HepG2 (cell line): ENCODE results near the gene DNAJC5. TPM values are rescaled to one million over a fixed set of nuclear protein-coding genes. Genes with fewer than 3 reads are reported as not detected.

Source experiments
- FUBP1 ChIP-seq: sonication (generic); formaldehyde crosslinking; IDR thresholded peaks from 2 replicates; pipeline ENCODE4 v1.5.1; 2020; ENCODE audit warnings: missing genetic modification reagents, mild to moderate bottlenecking, borderline replicate concordance
- HIVEP1 ChIP-seq: sonication (generic); formaldehyde crosslinking; IDR thresholded peaks from 2 replicates; pipeline ENCODE4 v1.4.0; 2020; ENCODE audit warnings: mild to moderate bottlenecking, missing genetic modification reagents
- MAZ ChIP-seq, 2 experiments: sonication (generic) in 1 of 2; formaldehyde crosslinking in 1 of 2; IDR thresholded peaks; 2 replicates each; pipeline versions ENCODE4 v1.5.0 to v1.6.1; 2012 to 2020; ENCODE audit warnings: low read depth in 2 of 2, mild to moderate bottlenecking in 2 of 2, borderline replicate concordance in 1 of 2, improper control_type of control experiment in 1 of 2, low read length in 1 of 2, missing genetic modification reagents in 1 of 2, moderate library complexity in 1 of 2
- PHB2 ChIP-seq: fragments of 450-650 bp; IDR thresholded peaks from 2 replicates; pipeline ENCODE4 v1.6.1; 2018; ENCODE audit not compliant: partially characterized antibody
- TEAD3 ChIP-seq: optimal IDR thresholded peaks from 2 replicates; pipeline ENCODE3; 2016; ENCODE audit warnings: borderline replicate concordance
- ZBTB14 ChIP-seq: sonication (generic); formaldehyde crosslinking; IDR thresholded peaks from 2 replicates; pipeline ENCODE4 v1.4.0; 2020; ENCODE audit warnings: missing genetic modification reagents
- ZNF501 ChIP-seq: sonication (generic); formaldehyde crosslinking; IDR thresholded peaks from 2 replicates; pipeline ENCODE4 v1.5.1; 2020; ENCODE audit warnings: mild to moderate bottlenecking, moderate library complexity, missing genetic modification reagents
- ZNF547 ChIP-seq: sonication (generic); formaldehyde crosslinking; IDR thresholded peaks from 2 replicates; pipeline ENCODE4 v1.5.1; 2020; ENCODE audit warnings: mild to moderate bottlenecking, missing genetic modification reagents
- polyA plus RNA-seq, 8 experiments: library from polyadenylated mRNA; depleted of rRNA in 3 of 8; stranded (reverse) in 7 of 8; unstranded in 1 of 8; fragments of >200 nt; fragmentation: Illumina TruSeq in 4 of 8; extraction: Trizol in 4 of 8; gene quantifications; 2 replicates each; pipeline versions ENCODE4 v1.2.1 to v1.2.3, GENCODE V29; 2011 to 2016; ENCODE audit warnings: low read depth in 4 of 8, missing spikeins in 1 of 8, mixed read lengths in 1 of 8; ENCODE audit not compliant: insufficient read depth in 1 of 8
- total RNA-seq, 5 experiments: library from RNA; depleted of rRNA; stranded (reverse); fragments of >200 nt; fragmentation: Illumina TruSeq; extraction: Trizol; gene quantifications; 2 replicates each; pipeline ENCODE4 v1.2.3, GENCODE V29; 2016; ENCODE audit warnings: low read depth in 1 of 5
- TF ChIP-seq, protein P1 (sequence below): IDR thresholded peaks from 2 replicates; pipeline ENCODE4 v1.6.1; 2016; ENCODE audit warnings: missing genetic modification reagents, missing compliant biosample characterization
- TF ChIP-seq, protein P2 (sequence below): sonication (generic); formaldehyde crosslinking; conservative IDR thresholded peaks from 2 replicates; pipeline ENCODE4 v1.5.0; 2020; ENCODE audit warnings: missing genetic modification reagents
- TF ChIP-seq, protein P3 (sequence below): sonication (generic); formaldehyde crosslinking; IDR thresholded peaks from 2 replicates; pipeline ENCODE4 v1.4.0; 2020; ENCODE audit warnings: mild to moderate bottlenecking, missing genetic modification reagents

The DNAJC5 gene
- total and polyA plus RNA-seq, 2 of the 13 experiments (the other 11 are each of a cell fraction or from before 2014, with no cell fraction given), result 42.8 to 64.5 TPM

- TF ChIP-seq FUBP1 (CRISPR knock-in tag) (0 out of 2 replicates have a peak, but pooled peaks have one; percentile 9), ZBTB14 (peak; percentile 87), PHB2 (no peak), HIVEP1 (CRISPR knock-in tag) (0 out of 2 replicates have a peak, but pooled peaks have one; percentile 49), MAZ (IDR thresholded peaks at IDR 0.05; ENCODE audit: borderline replicate concordance, low read depth, low read length) (no peak), MAZ (CRISPR knock-in tag; IDR thresholded peaks at IDR 0.05; ENCODE audit: low read depth) (peak; percentile 31), TEAD3 (CRISPR knock-in tag) (no peak), ZNF501 (CRISPR knock-in tag) (peak; percentile 31; the same call in 1 of the 2 replicates), ZNF547 (CRISPR knock-in tag) (peak; percentile 50; the same call in 1 of the 2 replicates)
- TF ChIP-seq, protein P1, sequence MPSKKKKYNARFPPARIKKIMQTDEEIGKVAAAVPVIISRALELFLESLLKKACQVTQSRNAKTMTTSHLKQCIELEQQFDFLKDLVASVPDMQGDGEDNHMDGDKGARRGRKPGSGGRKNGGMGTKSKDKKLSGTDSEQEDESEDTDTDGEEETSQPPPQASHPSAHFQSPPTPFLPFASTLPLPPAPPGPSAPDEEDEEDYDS (CRISPR knock-in tag), result peak; percentile 35
- TF ChIP-seq, protein P2, sequence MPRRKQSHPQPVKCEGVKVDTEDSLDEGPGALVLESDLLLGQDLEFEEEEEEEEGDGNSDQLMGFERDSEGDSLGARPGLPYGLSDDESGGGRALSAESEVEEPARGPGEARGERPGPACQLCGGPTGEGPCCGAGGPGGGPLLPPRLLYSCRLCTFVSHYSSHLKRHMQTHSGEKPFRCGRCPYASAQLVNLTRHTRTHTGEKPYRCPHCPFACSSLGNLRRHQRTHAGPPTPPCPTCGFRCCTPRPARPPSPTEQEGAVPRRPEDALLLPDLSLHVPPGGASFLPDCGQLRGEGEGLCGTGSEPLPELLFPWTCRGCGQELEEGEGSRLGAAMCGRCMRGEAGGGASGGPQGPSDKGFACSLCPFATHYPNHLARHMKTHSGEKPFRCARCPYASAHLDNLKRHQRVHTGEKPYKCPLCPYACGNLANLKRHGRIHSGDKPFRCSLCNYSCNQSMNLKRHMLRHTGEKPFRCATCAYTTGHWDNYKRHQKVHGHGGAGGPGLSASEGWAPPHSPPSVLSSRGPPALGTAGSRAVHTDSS, result no peak
- TF ChIP-seq, protein P3, sequence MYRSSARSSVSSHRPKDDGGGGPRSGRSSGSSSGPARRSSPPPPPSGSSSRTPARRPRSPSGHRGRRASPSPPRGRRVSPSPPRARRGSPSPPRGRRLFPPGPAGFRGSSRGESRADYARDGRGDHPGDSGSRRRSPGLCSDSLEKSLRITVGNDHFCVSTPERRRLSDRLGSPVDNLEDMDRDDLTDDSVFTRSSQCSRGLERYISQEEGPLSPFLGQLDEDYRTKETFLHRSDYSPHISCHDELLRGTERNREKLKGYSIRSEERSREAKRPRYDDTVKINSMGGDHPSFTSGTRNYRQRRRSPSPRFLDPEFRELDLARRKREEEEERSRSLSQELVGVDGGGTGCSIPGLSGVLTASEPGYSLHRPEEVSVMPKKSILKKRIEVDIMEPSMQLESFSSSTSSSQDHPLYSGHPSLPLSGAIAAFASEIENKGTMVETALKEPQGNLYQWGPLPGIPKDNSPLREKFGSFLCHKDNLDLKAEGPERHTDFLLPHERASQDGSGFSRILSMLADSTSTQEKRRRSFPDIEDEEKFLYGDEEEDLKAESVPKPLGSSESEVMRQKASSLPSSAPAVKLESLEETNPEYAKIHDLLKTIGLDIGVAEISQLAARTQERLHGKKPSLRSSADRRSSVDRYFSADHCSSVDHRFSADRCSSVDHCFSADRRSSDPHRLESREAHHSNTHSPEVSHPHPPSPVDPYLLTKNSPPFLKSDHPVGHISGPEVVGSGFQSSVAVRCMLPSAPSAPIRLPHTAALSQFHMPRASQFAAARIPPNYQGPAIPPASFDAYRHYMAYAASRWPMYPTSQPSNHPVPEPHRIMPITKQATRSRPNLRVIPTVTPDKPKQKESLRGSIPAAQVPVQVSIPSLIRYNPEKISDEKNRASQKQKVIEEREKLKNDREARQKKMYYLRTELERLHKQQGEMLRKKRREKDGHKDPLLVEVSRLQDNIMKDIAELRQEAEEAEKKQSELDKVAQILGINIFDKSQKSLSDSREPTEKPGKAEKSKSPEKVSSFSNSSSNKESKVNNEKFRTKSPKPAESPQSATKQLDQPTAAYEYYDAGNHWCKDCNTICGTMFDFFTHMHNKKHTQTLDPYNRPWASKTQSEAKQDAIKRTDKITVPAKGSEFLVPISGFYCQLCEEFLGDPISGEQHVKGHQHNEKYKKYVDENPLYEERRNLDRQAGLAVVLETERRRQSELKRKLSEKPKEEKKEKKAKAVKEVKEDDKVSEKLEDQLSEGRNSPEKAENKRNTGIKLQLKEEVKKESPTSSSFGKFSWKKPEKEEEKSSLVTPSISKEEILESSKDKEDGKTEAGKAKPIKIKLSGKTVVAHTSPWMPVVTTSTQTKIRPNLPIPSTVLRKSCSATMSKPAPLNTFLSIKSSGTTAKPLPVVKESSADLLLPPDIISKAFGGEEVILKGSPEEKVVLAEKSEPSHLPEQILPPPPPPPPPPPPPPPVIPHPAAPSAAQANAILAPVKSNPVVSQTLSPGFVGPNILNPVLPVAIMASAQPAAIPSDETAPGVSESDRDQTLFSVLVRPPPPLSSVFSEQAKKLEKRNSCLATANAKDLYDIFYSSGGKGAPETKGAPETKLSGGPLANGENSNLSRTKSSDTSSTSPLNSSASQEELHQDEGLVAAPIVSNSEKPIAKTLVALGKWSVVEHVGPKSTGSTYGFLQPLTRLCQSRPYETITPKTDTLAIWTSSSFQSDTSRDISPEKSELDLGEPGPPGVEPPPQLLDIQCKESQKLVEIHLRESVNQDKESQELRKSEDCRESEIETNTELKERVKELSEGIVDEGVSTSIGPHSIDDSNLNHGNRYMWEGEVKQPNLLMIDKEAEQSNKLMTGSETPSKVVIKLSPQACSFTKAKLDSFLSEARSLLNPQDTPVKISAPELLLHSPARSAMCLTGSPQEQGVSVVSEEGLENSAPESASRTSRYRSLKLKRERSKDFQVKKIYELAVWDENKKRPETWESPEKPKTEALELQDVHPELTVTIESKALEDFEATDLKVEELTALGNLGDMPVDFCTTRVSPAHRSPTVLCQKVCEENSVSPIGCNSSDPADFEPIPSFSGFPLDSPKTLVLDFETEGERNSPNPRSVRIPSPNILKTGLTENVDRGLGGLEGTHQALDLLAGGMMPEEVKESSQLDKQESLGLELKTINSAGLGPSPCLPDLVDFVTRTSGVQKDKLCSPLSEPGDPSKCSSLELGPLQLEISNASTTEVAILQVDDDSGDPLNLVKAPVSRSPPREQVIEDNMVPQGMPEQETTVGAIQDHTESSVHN (CRISPR knock-in tag), result peak; percentile 57; the same call in 1 of the 2 replicates
Measured at GRCh38 chr20:63979557-63980316, 84.8 kb downstream of the DNAJC5 start, which contains the start of gene SAMD10 (continued).
